Inflammatory macrophage treated with lipopolysaccharide for 1 hour (primary cell): Measurements from ENCODE around the gene BEGAIN.
A peak's percentile ranks its signal among the peaks of the same experiment; 100 is the strongest.

ENCODE experiments used
- DNase-seq, 2 donors: peaks; one replicate each; pipeline ENCODE4 v3.0.0-alpha.2; 2020 to 2022

The BEGAIN gene

GRCh38 chr14:100581228-100582145, 5.7 kb downstream of the BEGAIN start:
- DNase-seq: no peak

DNA sequence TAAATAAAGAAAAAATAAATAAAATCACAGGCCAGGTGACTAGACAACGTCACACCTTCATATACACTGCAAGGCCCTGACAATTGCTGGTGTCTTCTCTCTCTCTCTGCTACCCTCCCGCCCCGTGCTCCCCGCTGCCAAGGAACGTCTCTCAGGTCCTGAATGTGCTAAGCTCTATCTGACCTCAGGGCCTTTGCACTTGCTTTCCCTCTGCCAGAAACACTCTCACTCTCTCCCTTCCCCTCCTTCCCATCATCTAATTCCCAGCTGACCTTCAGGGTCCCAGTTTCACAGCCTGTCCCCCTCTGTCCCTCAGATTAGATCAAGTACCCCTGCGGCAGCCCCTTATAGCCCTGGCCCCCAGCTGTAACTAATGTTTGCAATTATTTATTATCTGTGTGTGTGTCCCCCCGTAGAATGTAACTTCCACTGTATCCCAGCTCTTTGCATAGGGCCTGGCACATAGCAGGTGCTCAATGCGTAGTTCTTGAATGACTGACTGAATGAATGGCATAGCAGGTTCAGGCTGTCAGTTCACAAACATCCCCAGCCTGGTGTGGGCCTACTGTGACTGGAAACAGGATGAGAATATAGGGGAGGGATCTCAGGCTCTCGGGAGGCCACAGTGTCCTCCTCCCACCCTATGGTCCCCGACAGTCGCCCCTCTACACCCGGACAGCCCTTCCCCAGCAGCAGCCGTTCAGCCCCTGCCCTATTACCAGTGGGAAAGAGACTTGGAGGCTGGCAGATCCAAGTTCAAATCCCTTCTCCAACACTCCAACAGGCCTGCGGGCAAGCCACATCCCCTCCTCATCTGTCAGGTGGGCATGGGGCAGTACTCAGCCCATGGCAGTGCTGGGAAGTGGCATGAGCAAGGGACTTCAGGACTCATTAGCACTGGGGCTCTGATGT, 6.6 kb downstream of the BEGAIN start:
- no peak for DNase-seq

DNA sequence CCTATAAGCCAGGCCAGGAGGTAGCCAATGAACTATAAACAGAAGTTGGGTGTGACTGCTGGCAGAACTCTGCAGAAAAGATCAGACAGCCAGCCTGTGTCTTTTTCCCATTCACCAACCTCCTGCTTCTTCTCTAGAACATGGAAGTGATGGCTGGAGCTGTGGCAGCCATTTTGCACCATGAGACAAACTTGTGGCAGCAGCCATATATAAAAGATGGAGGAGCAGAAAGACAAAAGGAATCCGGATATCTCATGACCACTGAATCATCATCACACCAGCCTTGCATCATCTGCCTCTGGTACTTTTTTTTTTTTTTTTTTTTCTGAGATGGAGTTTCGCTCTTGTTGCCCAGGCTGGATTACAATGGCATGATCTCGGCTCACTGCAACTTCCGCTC, 8.7 kb downstream of the BEGAIN start:
- peak; percentile 18 to 33 for DNase-seq

- DNase-seq: no peak
These were observed 9.2 kb downstream of the BEGAIN start for GRCh38 chr14:100577986-100578431.

- DNase-seq: no peak
These were observed 9.8 kb downstream of the BEGAIN start for GRCh38 chr14:100577321-100577985.

DNA sequence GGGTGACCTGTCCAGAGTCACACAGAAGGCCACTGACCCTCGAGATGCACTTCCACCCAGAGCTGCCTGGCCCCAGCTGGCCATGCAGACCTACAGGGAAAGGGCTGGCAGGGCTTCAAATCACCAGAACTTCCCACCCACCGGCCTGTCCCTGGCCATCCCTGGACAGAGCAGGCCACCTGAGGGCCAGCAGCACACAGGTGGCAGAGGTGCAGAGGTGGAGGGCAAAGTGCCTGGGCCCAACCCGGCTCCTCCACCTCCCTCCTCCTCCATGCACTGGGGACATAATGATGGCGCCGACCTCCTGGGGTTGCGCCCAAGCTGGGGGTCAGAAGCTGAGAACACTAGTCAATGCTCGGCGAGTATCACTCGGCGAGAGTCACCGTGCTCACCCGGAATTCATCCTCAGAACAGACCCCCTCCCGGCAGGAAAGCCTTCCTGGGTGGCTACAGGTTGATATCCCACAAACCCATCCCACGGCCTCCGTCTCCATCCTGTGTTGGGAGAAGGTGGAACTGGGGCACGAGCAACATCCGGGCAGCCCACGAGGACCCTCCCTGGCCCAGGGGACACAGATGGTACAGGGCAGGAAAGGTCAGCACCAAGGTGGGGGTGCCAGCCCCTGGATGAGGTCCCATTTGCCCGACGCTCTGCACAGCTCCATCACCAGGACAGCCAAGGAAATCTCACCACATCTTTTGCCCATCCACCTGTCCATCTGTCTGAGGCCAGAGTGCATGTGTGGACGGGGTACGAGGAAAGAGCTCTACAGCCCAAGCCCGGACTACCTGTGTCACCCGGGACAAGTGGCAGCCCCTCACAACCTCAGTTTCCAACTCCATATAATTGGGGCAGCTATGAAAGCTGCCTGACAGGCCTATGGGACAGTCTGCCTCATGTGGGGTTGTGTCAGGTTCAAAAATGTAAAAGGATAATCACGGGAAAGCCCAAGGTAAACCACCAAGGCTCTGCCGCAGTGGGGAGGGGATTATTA, 10.8 kb downstream of the BEGAIN start:
- no peak for DNase-seq

GRCh38 chr14:100575266-100575995, 11.8 kb downstream of the BEGAIN start:
- no peak for DNase-seq

DNA sequence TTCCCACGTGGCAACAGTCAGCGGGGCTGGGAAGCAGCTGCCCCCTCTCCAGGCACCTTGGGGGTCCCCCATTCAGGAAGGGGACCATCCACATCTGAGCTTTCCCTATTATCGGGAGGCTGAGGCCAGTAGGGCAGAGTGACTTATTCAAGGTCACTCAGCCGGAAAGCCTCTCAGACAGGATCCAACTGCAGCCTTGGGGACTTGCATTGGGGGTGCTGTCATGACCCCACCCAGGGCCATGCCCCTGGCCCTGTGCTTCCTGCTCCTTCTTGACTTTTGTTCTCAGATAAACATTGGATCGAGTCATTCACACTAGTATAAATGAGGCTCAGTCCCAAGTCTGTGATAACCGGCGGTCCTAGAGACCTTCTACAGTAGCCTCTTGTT, 12.6 kb downstream of the BEGAIN start:
- no peak for DNase-seq

DNA sequence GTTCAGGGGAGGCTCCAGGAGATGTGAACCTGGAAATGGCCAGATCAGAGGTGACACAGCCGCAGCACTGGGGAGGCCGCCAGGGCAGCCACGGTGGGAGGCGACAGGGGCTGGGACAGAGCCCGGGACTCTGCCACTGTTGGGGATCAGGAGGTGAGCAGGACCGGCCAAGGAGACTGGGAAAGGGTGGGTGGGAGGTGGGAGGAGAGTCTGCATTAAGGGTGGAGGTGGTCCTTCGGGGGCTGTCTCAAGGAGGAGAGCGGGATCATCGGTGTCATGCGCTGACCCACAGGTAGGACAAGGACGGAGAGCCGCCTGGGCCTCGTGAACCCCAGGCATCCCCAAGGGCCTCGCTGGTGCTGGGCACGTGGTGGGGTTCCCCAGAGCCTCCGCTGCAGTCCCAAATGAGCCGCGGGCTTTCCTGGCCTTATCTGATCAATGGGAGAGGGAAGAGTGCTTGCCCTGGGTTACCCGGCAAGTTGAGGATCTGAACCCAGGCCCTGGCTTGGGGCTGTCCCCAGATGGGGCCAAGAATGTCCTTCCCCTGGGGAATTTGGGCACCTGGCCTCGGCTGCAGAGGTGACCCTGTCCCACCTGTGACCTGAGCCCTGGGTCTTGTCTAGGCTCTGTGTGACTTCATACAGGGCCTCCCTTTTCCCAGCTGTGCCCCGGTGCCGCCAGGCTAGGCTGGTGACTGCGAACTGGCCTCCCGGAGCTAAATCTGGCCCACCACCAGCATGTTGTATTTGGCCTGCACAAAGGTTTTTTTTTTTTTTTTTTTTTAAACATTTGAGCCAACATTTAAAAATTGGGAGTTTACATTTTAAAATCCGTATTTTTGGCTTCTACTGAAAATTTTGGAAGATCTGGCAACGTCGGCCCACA, 13.2 kb downstream of the BEGAIN start:
- DNase-seq: no peak

DNA sequence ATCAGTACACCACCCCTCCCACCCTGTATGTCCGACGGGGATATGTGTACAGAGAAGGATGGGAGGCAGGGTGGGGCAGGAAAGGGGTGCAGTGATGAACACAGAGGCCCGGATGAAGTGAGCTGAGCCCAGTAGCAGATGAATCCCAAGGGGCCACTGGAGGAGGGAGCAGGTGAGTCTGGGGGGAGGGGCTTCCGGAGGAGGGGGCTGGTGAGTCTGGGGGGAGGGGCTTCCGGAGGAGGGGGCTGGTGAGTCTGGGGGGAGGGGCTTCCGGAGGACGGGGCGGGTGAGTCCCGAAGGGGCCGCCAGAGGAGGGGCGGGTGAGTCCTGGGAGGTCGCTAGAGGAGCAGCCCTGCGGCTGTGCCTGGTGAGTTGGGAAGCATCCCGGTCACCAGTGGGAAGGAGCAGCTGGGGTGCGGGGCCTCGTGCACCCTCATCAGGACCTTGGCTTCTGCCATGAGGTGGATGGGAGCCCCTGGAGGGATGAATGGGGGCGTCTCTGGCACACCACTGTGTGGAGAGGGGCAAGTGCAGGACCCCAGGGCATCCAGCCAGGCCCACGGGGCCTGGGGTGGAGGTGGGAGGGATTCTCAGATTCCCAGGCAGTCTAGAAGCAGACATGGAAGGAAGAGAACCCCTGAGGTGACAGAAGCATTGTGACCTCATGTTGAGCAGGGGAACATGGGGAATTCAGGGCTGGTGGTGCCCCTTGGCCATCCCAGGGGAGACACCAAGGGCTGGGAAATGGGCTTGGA, 14.0 kb downstream of the BEGAIN start:
- no peak for DNase-seq

DNA sequence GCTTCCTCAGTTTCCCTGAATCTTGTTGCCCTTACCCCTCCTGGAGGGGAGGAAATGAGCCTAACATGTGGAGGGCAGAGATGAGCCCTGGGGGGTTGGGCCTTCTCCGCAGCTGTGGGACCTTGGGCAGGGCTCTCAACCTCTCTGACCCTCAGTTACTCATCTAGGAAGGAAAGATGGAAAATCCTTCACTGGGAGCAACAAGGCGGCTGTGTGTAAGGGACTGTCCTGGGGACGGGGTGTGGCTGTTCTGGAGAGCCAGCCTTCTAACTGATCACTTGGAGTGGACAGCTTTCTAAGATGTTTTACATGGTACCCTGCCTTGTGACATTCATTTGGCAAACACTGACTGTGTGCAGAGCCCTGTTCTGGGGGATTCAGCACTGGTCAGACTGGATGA, 14.7 kb downstream of the BEGAIN start:
- no peak for DNase-seq

GRCh38 chr14:100571837-100572236, 15.4 kb downstream of the BEGAIN start:
- DNase-seq: no peak

GRCh38 chr14:100570726-100571454, 16.3 kb downstream of the BEGAIN start:
- no peak for DNase-seq

DNA sequence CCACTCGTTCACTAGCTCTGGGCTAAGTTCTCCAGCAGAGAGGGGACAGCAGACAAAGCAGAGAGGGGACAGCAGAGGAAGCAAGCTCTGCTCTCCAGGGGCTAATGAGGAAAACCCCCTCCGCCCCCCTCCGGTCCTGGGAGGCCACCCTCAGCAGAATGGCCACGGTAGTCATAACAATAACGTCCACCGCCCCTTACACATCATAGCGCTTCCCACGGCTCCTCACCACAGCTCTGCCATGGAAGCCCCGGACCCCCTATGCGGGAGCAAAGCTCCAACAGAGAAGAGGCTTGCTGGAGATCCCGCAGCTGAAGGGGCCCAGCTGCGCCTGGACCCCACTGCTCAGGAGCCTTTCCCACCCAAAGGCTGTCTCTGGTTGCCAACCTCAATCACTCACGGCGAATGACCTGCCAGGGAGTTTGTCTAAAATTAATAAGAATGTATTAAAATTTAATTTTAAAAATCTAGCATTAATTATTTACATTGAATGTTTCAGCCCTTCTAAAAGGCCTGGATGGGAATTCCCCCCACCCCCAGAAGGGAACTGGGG, 17.4 kb downstream of the BEGAIN start:
- DNase-seq: no peak

- no peak for DNase-seq
These were observed 18.1 kb downstream of the BEGAIN start for GRCh38 chr14:100568998-100569733.

GRCh38 chr14:100568164-100568997, 18.8 kb downstream of the BEGAIN start:
- peak in 1 of 2 donors; percentile 24 for DNase-seq

- no peak for DNase-seq
These were observed 19.4 kb downstream of the BEGAIN start for GRCh38 chr14:100567877-100568163.
